Stomach (tissue), 4 donors: ENCODE measurements around the gene FAS.

Source experiments
- EP300 ChIP-seq: sonication (generic); formaldehyde crosslinking; IDR thresholded peaks from one replicate; pipeline ENCODE4 v1.6.1; 2017; ENCODE audit warnings: antibody characterized with exemption
- POLR2A ChIP-seq, 4 donors: fragments of 450-650 bp; IDR thresholded peaks; one replicate each; pipeline ENCODE4 v1.6.1; 2016; ENCODE audit warnings: antibody characterized with exemption in 4 of 4, control low read depth in 2 of 4, mild to moderate bottlenecking in 1 of 4, moderate library complexity in 1 of 4
- POLR2AphosphoS5 ChIP-seq, 3 donors: sonication (generic); formaldehyde crosslinking; IDR thresholded peaks; one replicate each; pipeline ENCODE4 v1.6.1; 2016; ENCODE audit warnings: antibody characterized with exemption in 3 of 3

GRCh38 chr10:88954458-88955083 is 36.0 kb upstream of the FAS start:
- TF ChIP-seq POLR2AphosphoS5 (IDR thresholded peaks at IDR 0.05) = no peak
- no peak for TF ChIP-seq EP300
- TF ChIP-seq POLR2A (IDR thresholded peaks at IDR 0.05) = no peak
